ENCODE results near the gene NPTXR. TPM values are rescaled to one million over a fixed set of nuclear protein-coding genes. Genes with fewer than 3 reads are reported as not detected.

NPTXR gene
- total and polyA plus RNA-seq, 8 donors, result 4.5 to 13.3 (median 9.2) TPM

- H3K9me3 ChIP-seq, result no peaks in the 10 kb centered on the region
- peaks cover 0 to 35% of the 10 kb centered on the region in 2 donors for H3K27me3 ChIP-seq
- H3K27ac ChIP-seq, result peak within 1 kb of the TSS; percentile 73 to 84
- peaks cover 0 to 11% of the 10 kb centered on the region in 2 donors for H3K36me3 ChIP-seq
- ATAC-seq, result peak; percentile 99
- peak within 1 kb of the TSS; percentile 74 to 77 for H3K4me3 ChIP-seq
- intact Hi-C loops (cut with DNase I), result no loop called here
- TF ChIP-seq CTCF (IDR thresholded peaks at IDR 0.05), result no peak
- DNase-seq, result peak; percentile 92 to 97 (median 96)
- H3K4me1 ChIP-seq, result peaks cover 3 to 10% of the 10 kb centered on the region in 2 donors
Observed at GRCh38 chr22:38793721-38794466, 49.9 kb downstream of the NPTXR start, which contains the start of gene DNAL4. Gene DNAL4 (minus strand): TSS chr22:38794143. CDS start chr22:38782731, 11,412 bp downstream.

- H3K27me3 ChIP-seq, result peaks cover 0 to 29% of the 10 kb centered on the region in 2 donors
- H3K27ac ChIP-seq, result peak overlapping the region; percentile 73 to 84
- no peak for ATAC-seq
- H3K4me1 ChIP-seq, result peaks cover 3 to 16% of the 10 kb centered on the region in 2 donors
- peaks cover 0 to 11% of the 10 kb centered on the region in 2 donors for H3K36me3 ChIP-seq
- intact Hi-C loops (cut with DNase I), result no loop called here
- peak overlapping the region; percentile 74 to 77 for H3K4me3 ChIP-seq
- TF ChIP-seq CTCF (IDR thresholded peaks at IDR 0.05), result no peak
- no peaks in the 10 kb centered on the region for H3K9me3 ChIP-seq
- no peak for DNase-seq
Observed at GRCh38 chr22:38793317-38793716, 50.5 kb downstream of the NPTXR start.

DNA sequence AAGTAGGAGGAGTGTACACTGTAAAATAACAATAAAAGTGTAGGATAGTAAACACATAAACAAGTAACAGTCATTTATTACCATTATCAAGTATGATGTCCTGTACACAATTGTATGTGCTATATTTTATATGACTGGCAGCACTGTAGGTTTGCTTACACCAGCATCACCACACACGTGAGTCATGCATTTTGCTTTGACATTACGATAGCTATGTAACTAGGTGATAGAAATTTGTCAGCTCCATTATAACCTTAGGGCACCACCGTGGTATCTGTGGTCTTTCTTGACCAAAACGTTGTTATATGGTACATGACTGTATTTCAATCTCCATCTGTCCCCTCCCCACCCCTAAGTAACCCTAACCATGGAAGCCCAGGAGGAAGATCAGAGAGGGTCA, 51.0 kb downstream of the NPTXR start:
- H3K36me3 ChIP-seq, result peaks cover 0 to 11% of the 10 kb centered on the region in 2 donors
- intact Hi-C loops (cut with DNase I), result no loop called here
- peak overlapping the region in 1 of 2 donors; percentile 84 for H3K27ac ChIP-seq
- no peaks in the 10 kb centered on the region for H3K9me3 ChIP-seq
- DNase-seq (no peak), ATAC-seq (no peak)
- TF ChIP-seq CTCF (IDR thresholded peaks at IDR 0.05), result no peak
- peaks cover 7 to 21% of the 10 kb centered on the region in 2 donors for H3K4me1 ChIP-seq
- H3K4me3 ChIP-seq, result peak overlapping the region in 1 of 2 donors; percentile 77
- H3K27me3 ChIP-seq, result peaks cover 0 to 25% of the 10 kb centered on the region in 2 donors

GRCh38 chr22:38789606-38790005, 54.2 kb downstream of the NPTXR start:
- intact Hi-C loops (cut with DNase I), result no loop called here
- TF ChIP-seq CTCF (IDR thresholded peaks at IDR 0.05), result no peak
- Histone ChIP-seq H3K36me3 (peaks cover 0 to 11% of the 10 kb centered on the region in 2 donors), H3K27me3 (no peaks in the 10 kb centered on the region), H3K4me1 (peaks cover 7 to 22% of the 10 kb centered on the region in 2 donors), H3K27ac (no peak overlapping the region), H3K9me3 (no peaks in the 10 kb centered on the region), H3K4me3 (no peak overlapping the region)
- DNase-seq (no peak), ATAC-seq (no peak)

GRCh38 chr22:38788846-38789245, 55.0 kb downstream of the NPTXR start:
- no peak overlapping the region for H3K4me3 ChIP-seq
- TF ChIP-seq CTCF (IDR thresholded peaks at IDR 0.05), result no peak
- no peaks in the 10 kb centered on the region for H3K27me3 ChIP-seq
- DNase-seq, result no peak
- peaks cover 0 to 11% of the 10 kb centered on the region in 2 donors for H3K36me3 ChIP-seq
- ATAC-seq, result no peak
- intact Hi-C loops (cut with DNase I), result no loop called here
- no peaks in the 10 kb centered on the region for H3K9me3 ChIP-seq
- peaks cover 7 to 22% of the 10 kb centered on the region in 2 donors for H3K4me1 ChIP-seq
- peak overlapping the region; percentile 37 to 57 for H3K27ac ChIP-seq

Data from left lung (tissue), 10 donors.